C4-2B (cell line): ENCODE results near the gene CCDC69.

Source experiments
- ZFX ChIP-seq: fragments of 450-650 bp; IDR thresholded peaks from 2 replicates; pipeline ENCODE4 v1.6.1; 2017
- TF ChIP-seq, protein P1 (sequence below): fragments of 450-650 bp; conservative IDR thresholded peaks from 2 replicates; pipeline ENCODE4 v1.5.1; 2017; ENCODE audit warnings: mild to moderate bottlenecking

DNA sequence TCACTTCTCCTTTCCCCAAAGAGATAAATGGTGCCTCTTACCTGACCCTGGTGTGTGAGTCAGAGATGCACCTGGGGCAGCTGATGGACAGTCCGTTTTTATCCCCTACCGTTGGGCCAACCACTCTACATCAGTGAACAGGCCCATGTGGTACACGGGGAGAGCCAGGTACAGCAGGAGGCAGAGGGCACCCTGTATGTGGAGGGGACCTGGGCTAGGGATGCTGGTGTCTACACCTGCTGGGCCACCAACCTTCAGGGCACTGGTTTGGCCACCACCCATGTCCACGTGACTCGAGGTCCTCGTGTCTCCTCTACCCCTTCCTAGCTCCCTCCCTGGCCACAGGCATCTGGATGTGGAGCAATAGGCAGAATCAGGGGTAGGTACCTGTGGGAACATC, 43.6 kb downstream of the CCDC69 start:
- TF ChIP-seq, protein P1, sequence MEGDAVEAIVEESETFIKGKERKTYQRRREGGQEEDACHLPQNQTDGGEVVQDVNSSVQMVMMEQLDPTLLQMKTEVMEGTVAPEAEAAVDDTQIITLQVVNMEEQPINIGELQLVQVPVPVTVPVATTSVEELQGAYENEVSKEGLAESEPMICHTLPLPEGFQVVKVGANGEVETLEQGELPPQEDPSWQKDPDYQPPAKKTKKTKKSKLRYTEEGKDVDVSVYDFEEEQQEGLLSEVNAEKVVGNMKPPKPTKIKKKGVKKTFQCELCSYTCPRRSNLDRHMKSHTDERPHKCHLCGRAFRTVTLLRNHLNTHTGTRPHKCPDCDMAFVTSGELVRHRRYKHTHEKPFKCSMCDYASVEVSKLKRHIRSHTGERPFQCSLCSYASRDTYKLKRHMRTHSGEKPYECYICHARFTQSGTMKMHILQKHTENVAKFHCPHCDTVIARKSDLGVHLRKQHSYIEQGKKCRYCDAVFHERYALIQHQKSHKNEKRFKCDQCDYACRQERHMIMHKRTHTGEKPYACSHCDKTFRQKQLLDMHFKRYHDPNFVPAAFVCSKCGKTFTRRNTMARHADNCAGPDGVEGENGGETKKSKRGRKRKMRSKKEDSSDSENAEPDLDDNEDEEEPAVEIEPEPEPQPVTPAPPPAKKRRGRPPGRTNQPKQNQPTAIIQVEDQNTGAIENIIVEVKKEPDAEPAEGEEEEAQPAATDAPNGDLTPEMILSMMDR = no peak
- TF ChIP-seq ZFX = no peak
